Subcutaneous adipose tissue (tissue), 4 donors: Measurements from ENCODE around the gene GNB1. TPM values are rescaled to one million over a fixed set of nuclear protein-coding genes. Genes with fewer than 3 reads are reported as not detected.

Source experiments
- total RNA-seq, 4 donors: library from RNA; depleted of rRNA; stranded (reverse); fragments of >200 nt; gene quantifications; one replicate each; pipeline ENCODE4 v1.1.0, GENCODE V29; 2016
- TF ChIP-seq, protein P1 (sequence below): fragments of 450-650 bp; IDR thresholded peaks from one replicate; pipeline ENCODE4 v1.5.1; 2016; ENCODE audit warnings: low read depth, mild to moderate bottlenecking, control low read depth, antibody characterized with exemption, moderate library complexity

The GNB1 gene
- total RNA-seq, 4 donors from 2014 or later: 157 to 173 (median 164) TPM

DNA sequence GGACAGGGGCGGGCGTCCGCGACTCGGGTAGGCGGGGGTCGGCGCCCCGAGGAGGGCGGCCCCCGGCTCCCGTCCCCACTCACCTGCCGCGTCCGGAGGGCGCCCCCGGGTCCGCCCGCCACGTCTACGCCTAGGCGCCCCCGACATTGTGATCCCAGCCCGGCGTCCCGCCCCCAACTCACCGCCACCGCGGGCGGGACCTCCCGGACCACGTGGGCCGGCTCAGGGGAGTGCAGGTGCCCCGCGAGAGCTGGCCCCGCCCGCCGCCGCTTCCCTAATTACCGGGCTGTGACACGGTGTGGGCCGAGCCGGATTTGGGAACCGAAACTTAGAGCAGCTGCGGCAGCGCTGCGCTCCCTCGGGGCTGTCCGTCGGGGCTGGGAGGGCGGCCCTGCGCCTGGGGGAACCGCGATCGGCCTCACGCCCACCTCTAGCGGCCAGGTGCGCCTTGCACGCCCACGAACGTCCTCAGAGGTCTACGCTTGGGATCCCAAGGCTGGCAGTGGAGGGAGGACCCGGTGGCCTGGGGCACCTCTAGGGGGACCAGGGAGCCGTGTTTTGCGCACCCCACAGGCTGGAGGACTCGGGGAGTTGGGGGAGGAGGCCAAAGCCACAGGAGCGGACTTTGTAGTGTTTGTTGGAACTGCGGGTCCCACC lies 112.1 kb downstream of the GNB1 start:
- TF ChIP-seq, protein P1, sequence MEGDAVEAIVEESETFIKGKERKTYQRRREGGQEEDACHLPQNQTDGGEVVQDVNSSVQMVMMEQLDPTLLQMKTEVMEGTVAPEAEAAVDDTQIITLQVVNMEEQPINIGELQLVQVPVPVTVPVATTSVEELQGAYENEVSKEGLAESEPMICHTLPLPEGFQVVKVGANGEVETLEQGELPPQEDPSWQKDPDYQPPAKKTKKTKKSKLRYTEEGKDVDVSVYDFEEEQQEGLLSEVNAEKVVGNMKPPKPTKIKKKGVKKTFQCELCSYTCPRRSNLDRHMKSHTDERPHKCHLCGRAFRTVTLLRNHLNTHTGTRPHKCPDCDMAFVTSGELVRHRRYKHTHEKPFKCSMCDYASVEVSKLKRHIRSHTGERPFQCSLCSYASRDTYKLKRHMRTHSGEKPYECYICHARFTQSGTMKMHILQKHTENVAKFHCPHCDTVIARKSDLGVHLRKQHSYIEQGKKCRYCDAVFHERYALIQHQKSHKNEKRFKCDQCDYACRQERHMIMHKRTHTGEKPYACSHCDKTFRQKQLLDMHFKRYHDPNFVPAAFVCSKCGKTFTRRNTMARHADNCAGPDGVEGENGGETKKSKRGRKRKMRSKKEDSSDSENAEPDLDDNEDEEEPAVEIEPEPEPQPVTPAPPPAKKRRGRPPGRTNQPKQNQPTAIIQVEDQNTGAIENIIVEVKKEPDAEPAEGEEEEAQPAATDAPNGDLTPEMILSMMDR: no peak

DNA sequence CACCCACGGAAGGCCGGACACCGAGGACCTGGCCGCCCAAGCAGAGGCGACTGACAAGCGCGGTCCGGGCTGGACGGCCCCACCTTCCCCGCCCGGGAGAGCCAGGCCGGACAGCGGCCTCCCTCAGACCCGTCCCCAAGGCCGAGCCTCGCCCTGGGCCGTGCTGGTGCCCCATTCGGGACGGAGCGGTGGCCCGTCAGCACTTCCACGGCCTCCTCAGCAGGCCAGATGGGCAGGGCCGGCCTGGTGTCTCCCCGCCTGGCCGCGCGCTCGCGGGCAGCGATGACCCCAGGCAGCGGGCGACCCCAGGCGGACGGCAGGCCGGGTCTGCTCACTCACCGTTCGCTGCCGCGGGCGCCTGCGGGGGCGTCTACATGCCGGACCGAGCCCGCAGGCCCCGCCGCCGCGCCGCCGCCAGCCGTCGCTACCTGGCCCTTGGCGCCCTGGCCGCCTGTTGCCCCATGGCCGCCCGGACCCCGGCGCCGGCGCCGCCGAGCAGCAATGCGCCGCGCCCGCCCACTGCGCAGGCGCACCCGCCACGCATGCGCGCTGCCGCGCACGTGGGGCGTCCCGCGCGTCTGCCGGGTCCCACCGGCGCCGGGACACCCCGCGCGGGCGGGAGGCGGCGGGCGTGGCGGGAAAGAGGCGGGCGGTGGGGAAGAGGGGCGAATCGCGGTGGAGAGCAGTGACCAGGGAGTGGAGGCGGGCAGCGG lies 112.8 kb downstream of the GNB1 start, which contains the start of gene NADK:
TSS of gene NADK (minus strand) at position 521 of the 713 bp plus-strand sequence. CDS start 13,064 bp downstream, outside the sequence.
- TF ChIP-seq, protein P1: no peak

DNA sequence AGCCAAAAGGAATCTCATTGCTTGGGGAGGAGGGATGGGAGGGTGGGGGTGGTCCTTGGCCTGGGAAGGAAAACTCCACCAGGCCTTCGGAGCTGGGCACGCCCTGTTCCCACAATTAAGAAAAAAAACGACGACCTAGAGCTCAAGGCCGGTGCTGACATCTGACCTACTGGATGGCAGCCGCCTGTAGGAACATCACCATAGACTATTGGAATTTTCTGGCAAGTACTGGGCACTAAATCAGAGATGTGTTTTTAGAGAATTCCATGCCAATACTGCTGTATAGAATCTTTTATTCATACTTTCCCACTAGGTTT lies 113.3 kb downstream of the GNB1 start:
- TF ChIP-seq, protein P1: no peak

DNA sequence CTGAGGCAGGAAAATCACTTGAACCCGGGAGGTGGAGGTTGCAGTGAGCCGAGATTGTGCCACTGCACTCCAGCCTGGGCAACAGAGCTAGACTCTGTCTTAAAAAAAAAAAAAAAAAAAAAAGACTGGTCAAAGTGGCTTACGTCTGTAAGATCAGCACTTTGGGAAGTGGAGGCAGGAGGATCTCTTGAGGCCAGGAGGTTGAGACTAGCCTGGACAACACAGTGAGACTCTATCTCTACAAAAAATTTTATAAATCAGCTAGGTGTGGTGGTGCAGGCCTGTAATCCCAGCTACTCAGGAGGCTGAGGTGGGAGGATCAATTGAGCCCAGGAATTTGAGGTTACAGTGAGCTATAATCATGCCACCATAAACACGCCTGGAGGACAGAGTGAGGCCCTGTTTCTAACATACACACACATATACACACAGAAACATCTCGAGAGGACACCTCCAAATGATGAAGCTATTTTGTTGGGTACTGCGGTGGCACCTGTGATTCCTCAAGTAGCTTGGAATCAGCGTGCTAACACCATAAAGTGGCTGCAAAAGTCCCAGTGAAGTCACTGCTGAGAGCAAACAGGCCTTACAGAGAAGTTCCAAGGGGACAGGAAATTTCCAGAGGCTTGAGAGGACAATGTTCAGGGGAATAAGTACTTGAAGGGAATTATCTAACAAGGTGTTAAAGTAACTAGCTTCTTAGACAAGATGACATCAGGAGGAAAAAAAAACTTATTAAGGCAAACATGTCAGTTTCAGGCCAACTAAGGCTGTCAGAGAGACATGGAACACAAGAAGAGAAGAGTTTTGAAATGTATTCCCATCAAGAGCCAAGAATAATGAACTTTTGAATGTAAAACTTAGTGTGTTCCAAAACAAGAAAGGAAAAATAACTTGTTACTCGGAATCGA lies 114.0 kb downstream of the GNB1 start:
- TF ChIP-seq, protein P1: no peak

DNA sequence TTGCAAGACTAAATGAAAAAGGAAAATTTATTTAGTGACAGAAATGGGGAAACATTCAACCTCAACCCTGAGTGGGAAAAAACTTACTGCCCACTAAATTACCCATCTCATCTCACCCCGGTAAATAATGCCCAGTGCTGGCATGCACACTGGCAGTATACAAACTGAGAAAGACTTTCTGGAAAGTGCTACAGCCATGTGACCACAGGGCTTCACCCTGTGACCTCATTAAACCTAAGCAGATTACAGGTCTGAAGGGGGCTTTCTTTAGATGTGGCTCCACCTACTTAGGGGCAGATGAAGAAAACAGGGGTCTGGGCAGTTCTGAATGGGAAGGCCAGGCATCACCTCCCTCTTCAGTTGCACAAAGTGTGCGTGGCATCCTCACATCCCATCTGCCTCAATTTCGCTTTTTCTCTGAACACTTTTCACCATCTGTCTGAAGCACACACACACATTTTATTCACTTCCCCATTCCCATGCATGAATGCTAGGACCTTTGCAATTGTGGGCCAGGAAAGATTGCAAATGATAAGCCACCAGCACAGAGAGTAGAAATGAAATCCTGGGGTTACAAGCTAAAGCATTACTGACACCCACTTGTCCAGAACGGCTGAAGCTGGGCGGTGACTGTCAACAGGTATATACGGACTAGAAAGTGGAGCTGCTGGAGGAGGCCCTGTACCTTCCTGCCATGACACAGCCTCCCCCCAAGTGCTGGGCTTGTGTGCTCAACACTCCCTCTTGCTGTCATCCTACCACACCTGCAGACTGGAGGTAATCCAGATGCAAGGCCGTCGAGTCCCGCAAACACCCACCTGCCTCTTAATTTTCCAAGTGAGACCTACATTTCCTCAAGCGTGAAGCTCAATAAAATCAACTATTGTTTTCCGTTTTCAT lies 115.3 kb downstream of the GNB1 start:
- TF ChIP-seq, protein P1: no peak

DNA sequence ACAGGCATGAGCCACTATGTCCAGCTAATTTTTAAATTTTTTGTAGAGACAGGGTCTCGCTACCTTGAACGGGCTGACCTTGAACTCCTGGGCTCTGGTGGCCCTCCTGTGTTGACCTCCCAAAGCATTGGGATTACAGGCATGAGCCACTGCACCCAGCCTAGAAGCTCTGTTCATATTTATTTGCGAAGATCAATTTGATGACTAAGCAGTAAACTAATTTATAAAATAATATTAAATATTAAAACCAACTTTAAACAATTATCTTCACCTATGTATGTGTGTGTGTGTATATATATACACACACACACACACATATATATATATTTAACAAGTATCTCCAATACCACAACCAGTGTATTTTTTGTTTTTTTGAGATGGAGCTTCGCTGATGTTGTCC lies 117.0 kb downstream of the GNB1 start:
- TF ChIP-seq, protein P1: no peak
